HG03558 (cell line): Measurements from ENCODE around the gene TOR1A.
"Not testable (repeated sequence)": the region's sequence is repeated elsewhere in the genome, so short reads cannot be mapped to it uniquely, and the experiment has no call there.

Source experiments
- ATAC-seq: cut with Tn5 transposase; IDR thresholded peaks from one replicate; pipeline ENCODE4 v1.9.1; 2021; ENCODE audit warnings: moderate number of reproducible peaks; ENCODE audit not compliant: unreplicated experiment; ENCODE audit errors: extremely low read depth

Gene TOR1A

GRCh38 chr9:129785866-129786265, 38.1 kb downstream of the TOR1A start:
- no peak for ATAC-seq

GRCh38 chr9:129784970-129785369, 39.0 kb downstream of the TOR1A start:
- not testable (repeated sequence) for ATAC-seq

GRCh38 chr9:129783516-129784361, 40.2 kb downstream of the TOR1A start:
- no peak for ATAC-seq

GRCh38 chr9:129781981-129782380, 42.0 kb downstream of the TOR1A start:
- no peak for ATAC-seq

- no peak for ATAC-seq
These were observed 42.8 kb downstream of the TOR1A start for GRCh38 chr9:129781131-129781530.

GRCh38 chr9:129779560-129780190, 44.3 kb downstream of the TOR1A start:
- no peak for ATAC-seq

GRCh38 chr9:129778469-129778868, 45.5 kb downstream of the TOR1A start:
- ATAC-seq, result no peak

- ATAC-seq, result no peak
These were observed 46.2 kb downstream of the TOR1A start for GRCh38 chr9:129777769-129778130.

- ATAC-seq, result no peak
These were observed 46.8 kb downstream of the TOR1A start for GRCh38 chr9:129776938-129777768.

GRCh38 chr9:129776566-129776937, 47.4 kb downstream of the TOR1A start:
- no peak for ATAC-seq

GRCh38 chr9:129776096-129776495, 47.8 kb downstream of the TOR1A start:
- ATAC-seq, result not testable (repeated sequence)

- ATAC-seq, result no peak
These were observed 48.5 kb downstream of the TOR1A start for GRCh38 chr9:129775448-129775798.

GRCh38 chr9:129774791-129775447, 49.0 kb downstream of the TOR1A start:
- ATAC-seq, result no peak

GRCh38 chr9:129773262-129774048, 50.5 kb downstream of the TOR1A start:
- no peak for ATAC-seq

- ATAC-seq, result no peak
These were observed 53.2 kb downstream of the TOR1A start for GRCh38 chr9:129770741-129771140.

GRCh38 chr9:129769669-129770068, 54.3 kb downstream of the TOR1A start:
- no peak for ATAC-seq

GRCh38 chr9:129768486-129768885, 55.5 kb downstream of the TOR1A start:
- no peak for ATAC-seq

GRCh38 chr9:129765764-129766317, 58.1 kb downstream of the TOR1A start:
- no peak for ATAC-seq
